OCI-LY1 (cell line): ENCODE data around the gene RPL5.

Experiments used
- H2AFZ ChIP-seq: fragments of 200-600 bp; sonication (generic), shearing (Covaris generic); 2 replicates; pipeline ENCODE4 v1.6.0; 2014; ENCODE audit warnings: antibody characterized with exemption, mild to moderate bottlenecking, low read length
- H3F3A ChIP-seq: fragments of 200-600 bp; sonication (generic), shearing (Covaris generic); 2 replicates; pipeline ENCODE4 v1.6.0; 2014; ENCODE audit warnings: mild to moderate bottlenecking, antibody characterized with exemption, low read length, moderate library complexity; ENCODE audit not compliant: insufficient read depth
- H3K27ac ChIP-seq: fragments of 200-600 bp; sonication (generic); 2 replicates; pipeline ENCODE4 v1.5.1; 2014; ENCODE audit warnings: low read length, mixed run types, mild to moderate bottlenecking, low read depth; ENCODE audit not compliant: poor library complexity, severe bottlenecking
- H3K27me3 ChIP-seq: fragments of 200-600 bp; sonication (generic); 2 replicates; pipeline ENCODE4 v1.6.0; 2014; ENCODE audit warnings: antibody characterized with exemption, mild to moderate bottlenecking, low read length, moderate library complexity; ENCODE audit not compliant: insufficient read depth
- H3K36me3 ChIP-seq: fragments of 200-600 bp; sonication (generic); 2 replicates; pipeline ENCODE4 v1.6.1; 2014; ENCODE audit warnings: mild to moderate bottlenecking, antibody characterized with exemption, low read length, moderate library complexity, mixed read lengths; ENCODE audit not compliant: insufficient read depth
- H3K4me1 ChIP-seq: fragments of 200-600 bp; sonication (generic); 2 replicates; pipeline ENCODE4 v1.5.1; 2014; ENCODE audit warnings: mild to moderate bottlenecking, low read length, moderate library complexity; ENCODE audit not compliant: insufficient read depth, severe bottlenecking
- H3K4me2 ChIP-seq: fragments of 200-600 bp; sonication (generic), shearing (Covaris generic); 2 replicates; pipeline ENCODE4 v1.6.1; 2014; ENCODE audit warnings: low read length
- H3K4me3 ChIP-seq: fragments of 200-600 bp; sonication (generic); 2 replicates; pipeline ENCODE4 v1.5.1; 2014; ENCODE audit warnings: low read length, low read depth, mild to moderate bottlenecking, mixed read lengths; ENCODE audit not compliant: poor library complexity, severe bottlenecking
- H3K79me2 ChIP-seq: fragments of 200-600 bp; shearing (Covaris generic); 2 replicates; pipeline ENCODE4 v1.6.1; 2016; ENCODE audit warnings: mixed run types, low read length, mixed read lengths; ENCODE audit not compliant: insufficient read depth
- H3K9ac ChIP-seq: fragments of 200-600 bp; sonication (generic), shearing (Covaris generic); 2 replicates; pipeline ENCODE4 v1.6.1; 2014; ENCODE audit warnings: mild to moderate bottlenecking, low read length, mixed read lengths
- H3K9me2 ChIP-seq: fragments of 200-600 bp; sonication (generic), shearing (Covaris generic); 2 replicates; pipeline ENCODE4 v1.6.1; 2014; ENCODE audit warnings: low read depth, mild to moderate bottlenecking, low read length, mixed read lengths
- H3K9me3 ChIP-seq: fragments of 200-600 bp; shearing (Covaris generic); 2 replicates; pipeline ENCODE4 v1.6.1; 2014; ENCODE audit warnings: low read length, mixed read lengths
- H4K20me1 ChIP-seq: fragments of 200-600 bp; sonication (generic), shearing (Covaris generic); 2 replicates; pipeline ENCODE4 v1.6.0; 2016; ENCODE audit warnings: mild to moderate bottlenecking, low read length; ENCODE audit not compliant: insufficient read depth
- CTCF ChIP-seq: fragments of 200-600 bp; sonication (generic), shearing (Covaris generic); IDR thresholded peaks from 2 replicates; pipeline ENCODE4 v1.5.1; 2017; ENCODE audit warnings: mild to moderate bottlenecking, antibody characterized with exemption, low read length, moderate library complexity, mixed read lengths
- EZH2 ChIP-seq: fragments of 200-600 bp; sonication (generic), shearing (Covaris generic); IDR thresholded peaks from 2 replicates; pipeline ENCODE4 v1.8.0; 2017; ENCODE audit warnings: borderline replicate concordance, mixed run types, mild to moderate bottlenecking, antibody characterized with exemption, low read length, moderate library complexity, mixed read lengths

Gene RPL5

GRCh38 chr1:92842082-92843045 lies 10.5 kb downstream of the RPL5 start:
- Histone ChIP-seq H3K9me3 (no peaks in the 10 kb centered on the region), H3K4me2 (no peak overlapping the region), H3K9ac (no peak overlapping the region), H3K27me3 (no peaks in the 10 kb centered on the region), H2AFZ (no peak overlapping the region), H3K4me3 (no peak overlapping the region), H4K20me1 (0 out of 2 replicates have a peak, but pooled peaks cover 2% of the 10 kb centered on the region), H3K79me2 (peaks cover 16% of the 10 kb centered on the region), H3K27ac (no peak overlapping the region), H3K4me1 (no peaks in the 10 kb centered on the region), H3K36me3 (peaks cover 82% of the 10 kb centered on the region), H3K9me2 (no peaks in the 10 kb centered on the region), H3F3A (peaks cover 29% of the 10 kb centered on the region)
- no peak for TF ChIP-seq EZH2
- no peak for TF ChIP-seq CTCF

GRCh38 chr1:92843046-92843423 lies 11.2 kb downstream of the RPL5 start:
- H3K9me3 ChIP-seq = no peaks in the 10 kb centered on the region
- H3K9ac ChIP-seq = no peak overlapping the region
- peaks cover 29% of the 10 kb centered on the region for H3F3A ChIP-seq
- no peaks in the 10 kb centered on the region for H3K9me2 ChIP-seq
- 0 out of 2 replicates have a peak, but pooled peaks cover 2% of the 10 kb centered on the region for H4K20me1 ChIP-seq
- no peak overlapping the region for H3K4me3 ChIP-seq
- H3K4me2 ChIP-seq = no peak overlapping the region
- TF ChIP-seq EZH2 = no peak
- TF ChIP-seq CTCF = no peak
- H3K4me1 ChIP-seq = no peaks in the 10 kb centered on the region
- no peaks in the 10 kb centered on the region for H3K27me3 ChIP-seq
- H2AFZ ChIP-seq = no peak overlapping the region
- no peak overlapping the region for H3K27ac ChIP-seq
- H3K79me2 ChIP-seq = peaks cover 9% of the 10 kb centered on the region
- peaks cover 76% of the 10 kb centered on the region for H3K36me3 ChIP-seq

- TF ChIP-seq EZH2 (no peak), CTCF (no peak)
- Histone ChIP-seq H3K36me3 (peaks cover 69% of the 10 kb centered on the region), H2AFZ (no peak overlapping the region), H3K4me3 (no peak overlapping the region), H3F3A (peaks cover 29% of the 10 kb centered on the region), H3K4me2 (no peak overlapping the region), H3K9me2 (no peaks in the 10 kb centered on the region), H3K27ac (no peak overlapping the region), H3K27me3 (no peaks in the 10 kb centered on the region), H3K9me3 (no peaks in the 10 kb centered on the region), H4K20me1 (no peaks in the 10 kb centered on the region), H3K4me1 (no peaks in the 10 kb centered on the region), H3K9ac (no peak overlapping the region), H3K79me2 (peaks cover 3% of the 10 kb centered on the region)
Observed at GRCh38 chr1:92843429-92844352, 11.9 kb downstream of the RPL5 start.
